Caki2 (cell line): ENCODE measurements around the gene RPL37A. TPM values are rescaled to one million over a fixed set of nuclear protein-coding genes. Genes with fewer than 3 reads are reported as not detected.

ENCODE experiments used
- DNase-seq: peaks from one replicate; pipeline ENCODE4 v3.0.0-alpha.2; 2015; ENCODE audit warnings: low read depth
- in situ Hi-C: cut with HindIII; loops from 2 replicates; pipeline ENCODE4 v1.10.0; 2016; ENCODE audit warnings: low sequenced_read_pairs, low pct_unique_long_range_greater_than_20kb, mixed read lengths
- total RNA-seq: library from RNA; depleted of rRNA; stranded (reverse); fragments of >200 nt; shearing (Covaris generic); gene quantifications from 2 replicates; pipeline ENCODE4 v1.2.3, GENCODE V29; 2014; ENCODE audit warnings: low replicate concordance

Gene RPL37A
- total RNA-seq, 1 experiment from 2014 or later: 1,019 TPM

GRCh38 chr2:216485237-216485636 lies 13.4 kb upstream of the RPL37A start:
- in situ Hi-C loops: no loop called here
- no peak for DNase-seq

- in situ Hi-C loops: no loop called here
- DNase-seq: no peak
Measured at GRCh38 chr2:216485745-216486144, 12.9 kb upstream of the RPL37A start.

- in situ Hi-C loops: no loop called here
- no peak for DNase-seq
Measured at GRCh38 chr2:216486271-216486670, 12.4 kb upstream of the RPL37A start.

- no peak for DNase-seq
- in situ Hi-C loops: no loop called here
Measured at GRCh38 chr2:216486708-216487107, 11.9 kb upstream of the RPL37A start.

- in situ Hi-C loops: no loop called here
- no peak for DNase-seq
Measured at GRCh38 chr2:216490061-216490460, 8.6 kb upstream of the RPL37A start.

- DNase-seq: no peak
- in situ Hi-C loops: no loop called here
Measured at GRCh38 chr2:216491793-216492596, 6.6 kb upstream of the RPL37A start.

- in situ Hi-C loops: no loop called here
- no peak for DNase-seq
Measured at GRCh38 chr2:216492597-216493333, 5.9 kb upstream of the RPL37A start.

GRCh38 chr2:216493334-216493685 lies 5.3 kb upstream of the RPL37A start:
- no peak for DNase-seq
- in situ Hi-C loops: no loop called here

- in situ Hi-C loops: no loop called here
- no peak for DNase-seq
Measured at GRCh38 chr2:216495656-216496055, 3.0 kb upstream of the RPL37A start.

GRCh38 chr2:216497382-216498069 lies 1.1 kb upstream of the RPL37A start:
- DNase-seq: no peak
- in situ Hi-C loops: no loop called here

- DNase-seq: no peak
- in situ Hi-C loops: no loop called here
Measured at GRCh38 chr2:216498070-216498378, 620 bp upstream of the RPL37A start.

- DNase-seq: no peak
- in situ Hi-C loops: no loop called here
Measured at GRCh38 chr2:216499641-216500218, 1.1 kb downstream of the RPL37A start.

- in situ Hi-C loops: no loop called here
- DNase-seq: no peak
Measured at GRCh38 chr2:216500572-216500971, 1.9 kb downstream of the RPL37A start.

- DNase-seq: no peak
- in situ Hi-C loops: no loop called here
Measured at GRCh38 chr2:216501854-216502253, 3.2 kb downstream of the RPL37A start.

GRCh38 chr2:216502381-216503158 lies 3.9 kb downstream of the RPL37A start:
- no peak for DNase-seq
- in situ Hi-C loops: no loop called here

- no peak for DNase-seq
- in situ Hi-C loops: no loop called here
Measured at GRCh38 chr2:216503159-216503629, 4.5 kb downstream of the RPL37A start.

GRCh38 chr2:216503697-216504375 lies 5.2 kb downstream of the RPL37A start:
- DNase-seq: no peak
- in situ Hi-C loops: no loop called here

GRCh38 chr2:216504376-216504762 lies 5.7 kb downstream of the RPL37A start:
- DNase-seq: no peak
- in situ Hi-C loops: no loop called here
